ENCODE measurements around the gene HPS5.

Gene HPS5

GRCh38 chr11:18233912-18234311, 88.0 kb downstream of the HPS5 start:
- DNase-seq: no peak

- DNase-seq: no peak
These were observed 91.1 kb downstream of the HPS5 start for GRCh38 chr11:18230859-18231258.

- no peak for DNase-seq
These were observed 92.4 kb downstream of the HPS5 start for GRCh38 chr11:18229501-18229900.

Measured in SHP77 treated with DMSO at 0.1 percent for 48 hours (cell line).